HG03565 (cell line): ENCODE data around the gene LILRB3.
A peak's percentile ranks its signal among the peaks of the same experiment; 100 is the strongest.
"Not testable (repeated sequence)": the region's sequence is repeated elsewhere in the genome, so short reads cannot be mapped to it uniquely, and the experiment has no call there.

Experiments used
- ATAC-seq: cut with Tn5 transposase; IDR thresholded peaks from one replicate; pipeline ENCODE4 v1.9.1; 2021; ENCODE audit warnings: mild to moderate bottlenecking, moderate library complexity; ENCODE audit not compliant: unreplicated experiment

The LILRB3 gene

GRCh38 chr19:54211235-54211634 lies 11.6 kb downstream of the LILRB3 start:
- ATAC-seq = no peak

- no peak for ATAC-seq
Observed at GRCh38 chr19:54209811-54210494, 12.9 kb downstream of the LILRB3 start.

- no peak for ATAC-seq
Observed at GRCh38 chr19:54209058-54209810, 13.6 kb downstream of the LILRB3 start.

GRCh38 chr19:54208784-54209057 lies 14.1 kb downstream of the LILRB3 start:
- no peak for ATAC-seq

GRCh38 chr19:54207983-54208783 lies 14.6 kb downstream of the LILRB3 start:
- ATAC-seq = peak; percentile 30

- ATAC-seq = no peak
Observed at GRCh38 chr19:54207676-54207982, 15.2 kb downstream of the LILRB3 start.

- ATAC-seq = not testable (repeated sequence)
Observed at GRCh38 chr19:54207193-54207592, 15.6 kb downstream of the LILRB3 start.

- ATAC-seq = no peak
Observed at GRCh38 chr19:54206831-54207177, 16.0 kb downstream of the LILRB3 start.

GRCh38 chr19:54206030-54206830 lies 16.6 kb downstream of the LILRB3 start:
- ATAC-seq = no peak

- no peak for ATAC-seq
Observed at GRCh38 chr19:54204767-54205468, 17.9 kb downstream of the LILRB3 start.

GRCh38 chr19:54203151-54203611 lies 19.6 kb downstream of the LILRB3 start:
- ATAC-seq = no peak

GRCh38 chr19:54201980-54202379 lies 20.8 kb downstream of the LILRB3 start:
- no peak for ATAC-seq

GRCh38 chr19:54201172-54201701 lies 21.6 kb downstream of the LILRB3 start:
- ATAC-seq = no peak

- no peak for ATAC-seq
Observed at GRCh38 chr19:54199401-54199800, 23.4 kb downstream of the LILRB3 start.

GRCh38 chr19:54197121-54197520 lies 25.7 kb downstream of the LILRB3 start:
- no peak for ATAC-seq

- no peak for ATAC-seq
Observed at GRCh38 chr19:54196536-54196935, 26.3 kb downstream of the LILRB3 start.

GRCh38 chr19:54194463-54194862 lies 28.3 kb downstream of the LILRB3 start:
- not testable (repeated sequence) for ATAC-seq

- ATAC-seq = no peak
Observed at GRCh38 chr19:54193011-54193410, 29.8 kb downstream of the LILRB3 start.

- no peak for ATAC-seq
Observed at GRCh38 chr19:54191811-54192453, 30.9 kb downstream of the LILRB3 start.
